H9 (cell line): Measurements from ENCODE around the gene PISD. TPM values are rescaled to one million over a fixed set of nuclear protein-coding genes. Genes with fewer than 3 reads are reported as not detected.

Source experiments
- DNase-seq: peaks from one replicate; pipeline ENCODE4 v3.0.0-alpha.2; 2017
- H2AFZ ChIP-seq: one replicate; pipeline ENCODE4 v1.6.1; 2013; ENCODE audit warnings: mild to moderate bottlenecking, low read length, control low read depth, moderate library complexity
- H2AK5ac ChIP-seq: 2 replicates; pipeline ENCODE4 v1.6.1; 2013; ENCODE audit warnings: low read length, control low read depth, mixed read lengths; ENCODE audit not compliant: insufficient read length
- H2BK120ac ChIP-seq: one replicate; pipeline ENCODE4 v1.6.1; 2013; ENCODE audit warnings: low read depth, mild to moderate bottlenecking, low read length, control low read depth, inconsistent platforms; ENCODE audit not compliant: poor library complexity, severe bottlenecking
- H2BK12ac ChIP-seq: 2 replicates; pipeline ENCODE4 v1.6.1; 2013; ENCODE audit warnings: low read length, control low read depth, mixed read lengths, low read depth; ENCODE audit not compliant: insufficient read length
- H2BK15ac ChIP-seq: 2 replicates; pipeline ENCODE4 v1.6.1; 2013; ENCODE audit warnings: low read depth, low read length, control low read depth
- H2BK20ac ChIP-seq: one replicate; pipeline ENCODE4 v1.6.1; 2013; ENCODE audit warnings: low read depth, mild to moderate bottlenecking, low read length, control low read depth, inconsistent platforms; ENCODE audit not compliant: poor library complexity, severe bottlenecking
- H2BK5ac ChIP-seq: 2 replicates; pipeline ENCODE4 v1.6.1; 2013; ENCODE audit warnings: low read length, control low read depth, mixed read lengths; ENCODE audit not compliant: insufficient read length
- H3K14ac ChIP-seq: 2 replicates; pipeline ENCODE4 v1.6.1; 2013; ENCODE audit warnings: low read length, control low read depth; ENCODE audit not compliant: insufficient read depth
- H3K18ac ChIP-seq: 2 replicates; pipeline ENCODE4 v1.6.1; 2013; ENCODE audit warnings: low read depth, mild to moderate bottlenecking, mixed read lengths, low read length, control low read depth; ENCODE audit not compliant: insufficient read length
- H3K23ac ChIP-seq: 2 replicates; pipeline ENCODE4 v1.6.1; 2013; ENCODE audit warnings: low read length, control low read depth, mixed read lengths, low read depth; ENCODE audit not compliant: insufficient read length
- H3K23me2 ChIP-seq: 2 replicates; pipeline ENCODE4 v1.6.1; 2013; ENCODE audit warnings: low read depth, mild to moderate bottlenecking, mixed read lengths, low read length, control low read depth; ENCODE audit not compliant: insufficient read length, poor library complexity, severe bottlenecking
- H3K27ac ChIP-seq: 2 replicates; pipeline ENCODE4 v1.5.1; 2013; ENCODE audit warnings: low read length, control low read depth, mixed read lengths, low read depth; ENCODE audit not compliant: insufficient read length
- H3K27me3 ChIP-seq: 2 replicates; pipeline ENCODE4 v1.6.1; 2013; ENCODE audit warnings: low read length, control low read depth, inconsistent platforms; ENCODE audit not compliant: insufficient read depth
- H3K4ac ChIP-seq: 2 replicates; pipeline ENCODE4 v1.6.1; 2013; ENCODE audit warnings: low read depth, mild to moderate bottlenecking, control low read depth, inconsistent platforms, low read length, moderate library complexity
- H3K4me1 ChIP-seq: 2 replicates; pipeline ENCODE4 v1.6.1; 2013; ENCODE audit warnings: low read length, control low read depth, inconsistent platforms; ENCODE audit not compliant: insufficient read depth
- H3K4me2 ChIP-seq: 2 replicates; pipeline ENCODE4 v1.6.1; 2013; ENCODE audit warnings: low read length, control low read depth, mixed read lengths; ENCODE audit not compliant: insufficient read length, insufficient read depth
- H3K56ac ChIP-seq: 2 replicates; pipeline ENCODE4 v1.6.1; 2013; ENCODE audit warnings: low read depth, mild to moderate bottlenecking, mixed read lengths, low read length, control low read depth; ENCODE audit not compliant: insufficient read length
- H3K79me1 ChIP-seq: 2 replicates; pipeline ENCODE4 v1.6.1; 2013; ENCODE audit warnings: low read depth, mild to moderate bottlenecking, moderate library complexity, low read length, control low read depth, inconsistent platforms; ENCODE audit not compliant: insufficient read depth, poor library complexity, severe bottlenecking
- H3K79me2 ChIP-seq: 2 replicates; pipeline ENCODE4 v1.6.1; 2013; ENCODE audit warnings: low read length, control low read depth, inconsistent platforms; ENCODE audit not compliant: insufficient read depth
- H3K9ac ChIP-seq: 2 replicates; pipeline ENCODE4 v1.6.1; 2013; ENCODE audit warnings: low read length, control low read depth, mixed read lengths; ENCODE audit not compliant: insufficient read length; ENCODE audit errors: extremely low read depth
- H3K9me3 ChIP-seq: one replicate; pipeline ENCODE4 v1.6.1; 2013; ENCODE audit warnings: low read depth, low read length, inconsistent platforms; ENCODE audit not compliant: control insufficient read depth
- H3T11ph ChIP-seq: one replicate; pipeline ENCODE4 v1.6.1; 2013; ENCODE audit warnings: mild to moderate bottlenecking, low read length, control low read depth, inconsistent platforms
- H4K20me1 ChIP-seq: one replicate; pipeline ENCODE4 v1.6.1; 2013; ENCODE audit not compliant: control insufficient read depth, insufficient read length, insufficient read depth
- H4K5ac ChIP-seq: 2 replicates; pipeline ENCODE4 v1.6.1; 2013; ENCODE audit warnings: low read depth, mild to moderate bottlenecking, mixed read lengths, low read length, control low read depth; ENCODE audit not compliant: insufficient read length
- H4K8ac ChIP-seq: replicated peaks from 2 replicates; pipeline ENCODE4 v1.6.1; 2013; ENCODE audit warnings: low read length, control low read depth, mixed read lengths, low read depth; ENCODE audit not compliant: insufficient read length
- H4K91ac ChIP-seq: 2 replicates; pipeline ENCODE4 v1.6.1; 2013; ENCODE audit warnings: low read depth, mild to moderate bottlenecking, moderate library complexity, mixed read lengths, low read length, control low read depth; ENCODE audit not compliant: insufficient read length
- H3K27ac Mint-ChIP-seq, 3 experiments: 2 replicates in 2 of 3; 3 replicates in 1 of 3; pipeline ENCODE4 v1.8.0; 2020 to 2021; ENCODE audit warnings: mixed read lengths in 3 of 3, mild to moderate bottlenecking in 1 of 3, moderate library complexity in 1 of 3
- H3K27me3 Mint-ChIP-seq: 2 replicates; pipeline ENCODE4 v1.8.0; 2021; ENCODE audit warnings: low read depth, mild to moderate bottlenecking, moderate library complexity, mixed read lengths
- H3K36me3 Mint-ChIP-seq, 3 experiments: 2 replicates in 2 of 3; 3 replicates in 1 of 3; pipeline ENCODE4 v1.8.0; 2020 to 2021; ENCODE audit warnings: low read depth in 3 of 3, mixed read lengths in 3 of 3; ENCODE audit not compliant: insufficient read depth in 1 of 3
- H3K4me1 Mint-ChIP-seq, 2 experiments: 2 replicates each; pipeline ENCODE4 v1.8.0; 2020; ENCODE audit warnings: mixed read lengths in 2 of 2
- H3K4me3 Mint-ChIP-seq, 2 experiments: 2 replicates in 1 of 2; 3 replicates in 1 of 2; pipeline ENCODE4 v1.8.0; 2020 to 2021; ENCODE audit warnings: mild to moderate bottlenecking in 2 of 2, mixed read lengths in 2 of 2, moderate library complexity in 1 of 2
- H3K9me3 Mint-ChIP-seq, 2 experiments: 2 replicates in 1 of 2; 3 replicates in 1 of 2; pipeline ENCODE4 v1.8.0; 2020; ENCODE audit warnings: mild to moderate bottlenecking in 2 of 2, mixed read lengths in 2 of 2, moderate library complexity in 1 of 2
- CTCF ChIP-seq: fragments of 200-600 bp; sonication (generic); conservative IDR thresholded peaks from 3 replicates; pipeline ENCODE4 v1.8.0; 2021; ENCODE audit warnings: antibody characterized with exemption, mild to moderate bottlenecking
- WGBS: extraction: QIAGEN DNeasy Blood & Tissue Kit; methylation state at CpG from one replicate; pipeline ENCODE4 v1.1.7; 2013; ENCODE audit warnings: missing lambda C conversion rate, low lambda C conversion rate, mixed read lengths; ENCODE audit not compliant: insufficient read length; ENCODE audit errors: extremely low coverage; 5-methylcytosine and 5-hydroxymethylcytosine counted together
- total RNA-seq: library from RNA; stranded (reverse); gene quantifications from 2 replicates; pipeline ENCODE4 v1.2.1, GENCODE V29; 2021

PISD gene
- total RNA-seq, 1 experiment from 2014 or later, result 62.0 TPM

GRCh38 chr22:31612891-31613285, 49.1 kb downstream of the PISD start:
- Histone ChIP-seq H3K4me2 (no peak overlapping the region), H2AFZ (no peak overlapping the region), H4K91ac (no peak overlapping the region), H4K20me1 (no peaks in the 10 kb centered on the region), H3K56ac (no peak overlapping the region), H4K5ac (no peak overlapping the region), H3K79me2 (no peaks in the 10 kb centered on the region), H3K4ac (no peak overlapping the region), H3K9me3 (no peaks in the 10 kb centered on the region), H3K27ac (no peak overlapping the region), H2BK12ac (no peak overlapping the region), H2BK5ac (no peak overlapping the region), H3K18ac (no peak overlapping the region), H2AK5ac (no peak overlapping the region), H2BK15ac (no peak overlapping the region), H2BK20ac (no peak overlapping the region), H3K79me1 (no peaks in the 10 kb centered on the region), H3K9ac (no peak overlapping the region), H3K4me1 (no peaks in the 10 kb centered on the region), H3K27me3 (no peaks in the 10 kb centered on the region), H2BK120ac (no peak overlapping the region), H3K14ac (no peak overlapping the region; the same call in 1 of the 2 replicates), H3T11ph (no peak overlapping the region), H3K23ac (no peak overlapping the region), H4K8ac (no peak overlapping the region), H3K23me2 (no peaks in the 10 kb centered on the region)
- no CpG with 5 or more reads among the region's 12 CpGs for WGBS
- H3K27ac Mint-ChIP-seq, result peak overlapping the region in 1 of 3 experiments; percentile 62; a peak in 2 of 7 replicates
- H3K4me1 Mint-ChIP-seq, result no peaks in the 10 kb centered on the region; a peak in 1 of 4 replicates
- no peak overlapping the region for H3K4me3 Mint-ChIP-seq
- peaks cover 1% of the 10 kb centered on the region; the same call in 1 of the 2 replicates for H3K27me3 Mint-ChIP-seq
- no peak for DNase-seq
- H3K36me3 Mint-ChIP-seq, result peaks cover 0 to 8% (median 7%) of the 10 kb centered on the region in 3 experiments; a peak in 5 of 7 replicates
- H3K9me3 Mint-ChIP-seq, result no peaks in the 10 kb centered on the region; a peak in 1 of 5 replicates
- TF ChIP-seq CTCF, result no peak
